Neural cell (in vitro differentiated cells): ENCODE data around the gene BRMS1. TPM values are rescaled to one million over a fixed set of nuclear protein-coding genes. Genes with fewer than 3 reads are reported as not detected.

Experiments
- H2AFZ ChIP-seq: fragments of 200-600, 300-800 bp; sonication (generic), shearing (Covaris generic); 2 replicates; pipeline ENCODE4 v1.6.0; 2014; ENCODE audit warnings: low read depth, mild to moderate bottlenecking, antibody characterized with exemption, low read length, moderate library complexity
- H3F3A ChIP-seq: fragments of 200-600 bp; shearing (Covaris generic); 2 replicates; pipeline ENCODE4 v1.6.1; 2016; ENCODE audit warnings: mild to moderate bottlenecking, moderate library complexity, mixed read lengths, antibody characterized with exemption, low read length; ENCODE audit not compliant: insufficient read depth, poor library complexity, severe bottlenecking
- H3K27ac ChIP-seq: fragments of 200-600, 300-800 bp; sonication (generic), shearing (Covaris generic); 2 replicates; pipeline ENCODE4 v1.5.1; 2014; ENCODE audit warnings: mild to moderate bottlenecking, low read length, moderate library complexity
- H3K27me3 ChIP-seq: fragments of 300-800, 200-600 bp; sonication (generic), shearing (Covaris generic); 2 replicates; pipeline ENCODE4 v1.6.0; 2014; ENCODE audit warnings: mild to moderate bottlenecking, low read depth, low read length, moderate library complexity; ENCODE audit not compliant: insufficient read depth
- H3K36me3 ChIP-seq: fragments of 300-800, 200-600 bp; sonication (generic), shearing (Covaris generic); 2 replicates; pipeline ENCODE4 v1.5.1; 2014; ENCODE audit warnings: mild to moderate bottlenecking, antibody characterized with exemption, low read length, moderate library complexity; ENCODE audit not compliant: insufficient read depth
- H3K4me2 ChIP-seq: fragments of 300-800, 200-600 bp; sonication (generic), shearing (Covaris generic); 2 replicates; pipeline ENCODE4 v1.6.0; 2014; ENCODE audit warnings: mild to moderate bottlenecking, low read length
- H3K4me3 ChIP-seq: fragments of 300-800, 200-600 bp; sonication (generic), shearing (Covaris generic); 2 replicates; pipeline ENCODE4 v1.5.1; 2014; ENCODE audit warnings: mild to moderate bottlenecking, low read length, moderate library complexity
- H3K79me2 ChIP-seq: fragments of 200-600 bp; shearing (Covaris generic); replicated peaks from 2 replicates; pipeline ENCODE4 v1.6.0; 2014; ENCODE audit warnings: mild to moderate bottlenecking, low read length, moderate library complexity; ENCODE audit not compliant: insufficient read depth
- H3K9ac ChIP-seq: fragments of 300-800, 200-600 bp; sonication (generic), shearing (Covaris generic); 2 replicates; pipeline ENCODE4 v1.6.1; 2016; ENCODE audit warnings: mild to moderate bottlenecking, low read length, mixed read lengths
- H3K9me2 ChIP-seq: fragments of 200-600 bp; shearing (Covaris generic); 2 replicates; pipeline ENCODE4 v1.6.1; 2016; ENCODE audit warnings: mild to moderate bottlenecking, low read length, mixed read lengths; ENCODE audit not compliant: insufficient read depth
- H3K9me3 ChIP-seq: fragments of 200-600, 300-800 bp; sonication (generic), shearing (Covaris generic); 2 replicates; pipeline ENCODE4 v1.6.1; 2016; ENCODE audit warnings: mild to moderate bottlenecking, mixed run types, low read length, moderate library complexity, mixed read lengths
- H4K20me1 ChIP-seq: fragments of 200-600 bp; shearing (Covaris generic); 2 replicates; pipeline ENCODE4 v1.6.1; 2016; ENCODE audit warnings: mild to moderate bottlenecking, mixed run types; ENCODE audit not compliant: insufficient read depth
- EP300 ChIP-seq: fragments of 450-650 bp; conservative IDR thresholded peaks from 2 replicates; pipeline ENCODE4 v1.6.1; 2014; ENCODE audit warnings: antibody characterized with exemption, mild to moderate bottlenecking, moderate library complexity; ENCODE audit not compliant: poor library complexity, severe bottlenecking
- EZH2 ChIP-seq: fragments of 200-600, 300-800 bp; shearing (Covaris generic), sonication (generic); IDR thresholded peaks from 2 replicates; pipeline ENCODE4 v1.6.1; 2014; ENCODE audit warnings: antibody characterized with exemption, low read length, borderline replicate concordance, mild to moderate bottlenecking; ENCODE audit not compliant: insufficient read depth, poor library complexity, severe bottlenecking
- MXI1 ChIP-seq: fragments of 450-650 bp; conservative IDR thresholded peaks from 2 replicates; pipeline ENCODE4 v1.6.1; 2014; ENCODE audit warnings: antibody characterized with exemption, mild to moderate bottlenecking; ENCODE audit not compliant: poor library complexity, severe bottlenecking
- POLR2AphosphoS5 ChIP-seq: IDR thresholded peaks from 2 replicates; pipeline ENCODE4 v1.6.1; 2012
- RAD21 ChIP-seq: fragments of 450-650 bp; conservative IDR thresholded peaks from 2 replicates; pipeline ENCODE4 v1.6.1; 2014; ENCODE audit warnings: antibody characterized with exemption, mild to moderate bottlenecking, moderate library complexity
- REST ChIP-seq: IDR thresholded peaks from 2 replicates; pipeline ENCODE4 v1.6.1; 2012; ENCODE audit warnings: borderline replicate concordance
- SMC3 ChIP-seq: fragments of 450-650 bp; conservative IDR thresholded peaks from 2 replicates; pipeline ENCODE4 v1.6.1; 2014; ENCODE audit warnings: antibody characterized with exemption, mild to moderate bottlenecking, moderate library complexity; ENCODE audit not compliant: poor library complexity
- TAF1 ChIP-seq: IDR thresholded peaks from 2 replicates; pipeline ENCODE4 v1.6.1; 2012; ENCODE audit warnings: low read depth
- polyA plus RNA-seq: library from polyadenylated mRNA; depleted of rRNA; stranded (reverse); fragments of >200 nt; gene quantifications from 2 replicates; pipeline ENCODE4 v1.2.3, GENCODE V29; 2014
- TF ChIP-seq, protein P1 (sequence below): fragments of 450-650 bp; IDR thresholded peaks from 2 replicates; pipeline ENCODE4 v1.5.1; 2014; ENCODE audit warnings: antibody characterized with exemption, mild to moderate bottlenecking, moderate library complexity; ENCODE audit not compliant: poor library complexity, severe bottlenecking

The BRMS1 gene
- polyA plus RNA-seq, 1 donor from 2014 or later, result 78.3 TPM

DNA sequence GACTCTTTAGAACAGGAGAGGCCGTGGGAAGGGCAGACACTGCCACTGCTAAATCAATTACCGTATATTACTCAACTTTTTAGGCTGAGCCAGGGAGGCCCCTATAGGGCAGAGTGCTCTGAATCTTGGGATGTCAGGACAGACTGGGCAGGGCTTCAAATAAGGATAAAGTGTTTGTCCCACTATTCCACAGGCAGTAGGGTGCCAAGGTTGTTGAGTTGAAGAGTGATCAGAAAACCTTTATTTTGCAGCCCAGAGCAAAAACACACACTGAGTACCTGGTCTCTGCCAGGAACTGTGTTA lies 4.1 kb upstream of the BRMS1 start:
- H3K79me2 ChIP-seq, result peaks cover 21% of the 10 kb centered on the region
- no peak overlapping the region for H3K9ac ChIP-seq
- no peaks in the 10 kb centered on the region for H3K36me3 ChIP-seq
- no peak overlapping the region for H3K4me2 ChIP-seq
- H3K9me3 ChIP-seq, result no peaks in the 10 kb centered on the region
- peaks cover 3% of the 10 kb centered on the region for H3F3A ChIP-seq
- peak overlapping the region; percentile 12 for H3K4me3 ChIP-seq
- H3K9me2 ChIP-seq, result no peaks in the 10 kb centered on the region
- no peak overlapping the region for H2AFZ ChIP-seq
- TF ChIP-seq TAF1, result no peak
- no peak for TF ChIP-seq REST
- no peak for TF ChIP-seq EP300
- TF ChIP-seq EZH2, result no peak
- TF ChIP-seq, protein P1, sequence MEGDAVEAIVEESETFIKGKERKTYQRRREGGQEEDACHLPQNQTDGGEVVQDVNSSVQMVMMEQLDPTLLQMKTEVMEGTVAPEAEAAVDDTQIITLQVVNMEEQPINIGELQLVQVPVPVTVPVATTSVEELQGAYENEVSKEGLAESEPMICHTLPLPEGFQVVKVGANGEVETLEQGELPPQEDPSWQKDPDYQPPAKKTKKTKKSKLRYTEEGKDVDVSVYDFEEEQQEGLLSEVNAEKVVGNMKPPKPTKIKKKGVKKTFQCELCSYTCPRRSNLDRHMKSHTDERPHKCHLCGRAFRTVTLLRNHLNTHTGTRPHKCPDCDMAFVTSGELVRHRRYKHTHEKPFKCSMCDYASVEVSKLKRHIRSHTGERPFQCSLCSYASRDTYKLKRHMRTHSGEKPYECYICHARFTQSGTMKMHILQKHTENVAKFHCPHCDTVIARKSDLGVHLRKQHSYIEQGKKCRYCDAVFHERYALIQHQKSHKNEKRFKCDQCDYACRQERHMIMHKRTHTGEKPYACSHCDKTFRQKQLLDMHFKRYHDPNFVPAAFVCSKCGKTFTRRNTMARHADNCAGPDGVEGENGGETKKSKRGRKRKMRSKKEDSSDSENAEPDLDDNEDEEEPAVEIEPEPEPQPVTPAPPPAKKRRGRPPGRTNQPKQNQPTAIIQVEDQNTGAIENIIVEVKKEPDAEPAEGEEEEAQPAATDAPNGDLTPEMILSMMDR, result no peak
- no peak for TF ChIP-seq POLR2AphosphoS5
- TF ChIP-seq RAD21, result no peak
- TF ChIP-seq SMC3, result no peak
- TF ChIP-seq MXI1, result no peak
- H4K20me1 ChIP-seq, result no peaks in the 10 kb centered on the region
- no peak overlapping the region for H3K27ac ChIP-seq
- no peaks in the 10 kb centered on the region for H3K27me3 ChIP-seq

GRCh38 chr11:66347425-66348276 lies 2.7 kb upstream of the BRMS1 start, which contains the start of gene B4GAT1:
TSS of gene B4GAT1 (minus strand) at chr11:66347629. CDS start at chr11:66347545, 84 bp downstream.
- Histone ChIP-seq H3K36me3 (no peaks in the 10 kb centered on the region), H3K79me2 (peaks cover 31% of the 10 kb centered on the region), H3K4me3 (peak within 1 kb of the TSS; percentile 100), H2AFZ (peak within 1 kb of the TSS; percentile 94), H3K27me3 (no peaks in the 10 kb centered on the region), H3K9ac (peak within 1 kb of the TSS; percentile 99), H3K27ac (peak within 1 kb of the TSS; percentile 96), H3K9me3 (no peaks in the 10 kb centered on the region), H3K9me2 (no peaks in the 10 kb centered on the region), H3F3A (peaks cover 3% of the 10 kb centered on the region), H3K4me2 (peak within 1 kb of the TSS; percentile 87), H4K20me1 (no peaks in the 10 kb centered on the region)
- TF ChIP-seq RAD21 (no peak), POLR2AphosphoS5 (peak; percentile 85), SMC3 (peak; percentile 33), MXI1 (peak; percentile 70), REST (peak; percentile 18), TAF1 (peak; percentile 61), EZH2 (no peak), EP300 (peak; percentile 54)
- TF ChIP-seq, protein P1, result no peak
